ENCODE measurements around the gene AHI1. TPM values are rescaled to one million over a fixed set of nuclear protein-coding genes. Genes with fewer than 3 reads are reported as not detected.

Gene AHI1
- total RNA-seq, 1 donor, result 29.8 TPM

- DNase-seq (ENCODE audit: low read depth), result no peak
- H3K4me3 ChIP-seq (ENCODE audit: low read depth, low read length), result no peak overlapping the region
Measured at GRCh38 chr6:135267085-135267484, 230.5 kb downstream of the AHI1 start.

GRCh38 chr6:135266675-135267074, 230.9 kb downstream of the AHI1 start:
- H3K4me3 ChIP-seq (ENCODE audit: low read depth, low read length), result no peak overlapping the region
- no peak for TF ChIP-seq CTCF (IDR thresholded peaks at IDR 0.05; ENCODE audit: insufficient read depth, low read depth, low read length)
- DNase-seq (ENCODE audit: low read depth), result no peak

More at GRCh38 chr6:135267085-135267484, 230.5 kb downstream of the AHI1 start:
- no peak for TF ChIP-seq CTCF (IDR thresholded peaks at IDR 0.05; ENCODE audit: insufficient read depth, low read depth, low read length)

- no peak for DNase-seq (ENCODE audit: low read depth)
- no peak overlapping the region for H3K4me3 ChIP-seq (ENCODE audit: low read depth, low read length)
- no peak for TF ChIP-seq CTCF (IDR thresholded peaks at IDR 0.05; ENCODE audit: insufficient read depth, low read depth, low read length)
Measured at GRCh38 chr6:135265278-135265677, 232.3 kb downstream of the AHI1 start.

GRCh38 chr6:135261872-135262725, 235.4 kb downstream of the AHI1 start:
- no peak overlapping the region for H3K4me3 ChIP-seq (ENCODE audit: low read depth, low read length)
- DNase-seq (ENCODE audit: low read depth), result no peak
- TF ChIP-seq CTCF (IDR thresholded peaks at IDR 0.05; ENCODE audit: insufficient read depth, low read depth, low read length), result no peak

- no peak for TF ChIP-seq CTCF (IDR thresholded peaks at IDR 0.05; ENCODE audit: insufficient read depth, low read depth, low read length)
- DNase-seq (ENCODE audit: low read depth), result no peak
- no peak overlapping the region for H3K4me3 ChIP-seq (ENCODE audit: low read depth, low read length)
Measured at GRCh38 chr6:135260612-135261011, 236.9 kb downstream of the AHI1 start.

GRCh38 chr6:135258970-135259369, 238.6 kb downstream of the AHI1 start:
- no peak for TF ChIP-seq CTCF (IDR thresholded peaks at IDR 0.05; ENCODE audit: insufficient read depth, low read depth, low read length)
- no peak for DNase-seq (ENCODE audit: low read depth)
- no peak overlapping the region for H3K4me3 ChIP-seq (ENCODE audit: low read depth, low read length)

Measured in fibroblast of villous mesenchyme (primary cell).